Subcutaneous adipose tissue (tissue), 4 donors: Measurements from ENCODE around the gene GPR15. TPM values are rescaled to one million over a fixed set of nuclear protein-coding genes. Genes with fewer than 3 reads are reported as not detected.

Experiments
- CTCF ChIP-seq: fragments of 450-650 bp; IDR thresholded peaks from one replicate; pipeline ENCODE4 v1.5.1; 2016; ENCODE audit warnings: low read depth, mild to moderate bottlenecking, control low read depth, antibody characterized with exemption, moderate library complexity
- total RNA-seq, 4 donors: library from RNA; depleted of rRNA; stranded (reverse); fragments of >200 nt; gene quantifications; one replicate each; pipeline ENCODE4 v1.1.0, GENCODE V29; 2016

Gene GPR15
- total RNA-seq, 4 donors from 2014 or later = 1.3 TPM; not detected in 3

DNA sequence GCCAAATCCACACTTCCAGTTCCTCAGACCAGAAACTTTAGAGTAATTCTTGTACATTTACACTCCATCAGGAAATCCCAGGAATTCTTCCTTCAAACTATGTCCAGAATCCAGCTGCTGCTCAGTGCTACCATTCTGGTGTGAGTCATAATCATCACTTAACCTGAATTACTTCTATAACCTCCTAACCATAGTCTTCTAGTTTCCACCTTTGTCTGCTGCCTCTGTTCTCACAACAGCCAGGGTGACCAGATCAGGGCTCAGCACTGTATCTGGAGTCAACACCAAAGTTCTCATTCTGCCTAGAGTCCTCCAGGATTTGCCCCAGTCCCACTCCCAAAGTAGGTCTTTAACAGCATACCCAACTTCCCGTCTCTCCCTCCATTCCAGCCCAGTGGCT, 12.4 kb upstream of the GPR15 start:
- TF ChIP-seq CTCF = no peak

DNA sequence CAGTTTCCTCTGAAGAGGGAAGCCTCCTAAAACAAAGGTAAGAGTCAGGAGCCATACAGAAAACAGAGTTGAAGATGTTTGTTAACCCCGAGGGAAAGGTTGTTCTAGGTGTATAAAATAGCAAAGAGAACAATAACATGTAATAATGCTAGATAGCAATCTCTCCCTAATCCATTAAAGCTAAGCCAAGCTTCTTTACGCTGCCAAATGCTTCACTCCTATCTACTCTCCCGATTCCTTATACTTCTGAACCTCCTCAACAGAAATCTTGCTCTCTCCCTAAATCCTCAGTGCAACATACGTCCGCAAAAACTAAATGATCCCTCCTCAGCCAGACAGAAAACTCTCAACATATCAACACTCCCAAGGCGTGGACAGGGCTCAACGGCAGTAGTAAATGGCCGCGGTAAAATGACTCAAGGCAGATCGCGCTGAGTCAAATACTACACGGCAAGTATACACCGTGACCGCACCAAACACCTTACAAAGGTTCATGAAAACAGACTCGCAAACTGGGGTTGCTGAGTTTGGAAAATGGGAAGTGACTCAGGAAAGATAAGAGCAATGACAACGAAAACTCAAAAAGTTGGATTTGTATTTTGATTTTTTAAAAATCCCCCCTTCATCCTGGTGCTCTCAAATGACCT, 9.8 kb upstream of the GPR15 start:
- TF ChIP-seq CTCF = no peak

DNA sequence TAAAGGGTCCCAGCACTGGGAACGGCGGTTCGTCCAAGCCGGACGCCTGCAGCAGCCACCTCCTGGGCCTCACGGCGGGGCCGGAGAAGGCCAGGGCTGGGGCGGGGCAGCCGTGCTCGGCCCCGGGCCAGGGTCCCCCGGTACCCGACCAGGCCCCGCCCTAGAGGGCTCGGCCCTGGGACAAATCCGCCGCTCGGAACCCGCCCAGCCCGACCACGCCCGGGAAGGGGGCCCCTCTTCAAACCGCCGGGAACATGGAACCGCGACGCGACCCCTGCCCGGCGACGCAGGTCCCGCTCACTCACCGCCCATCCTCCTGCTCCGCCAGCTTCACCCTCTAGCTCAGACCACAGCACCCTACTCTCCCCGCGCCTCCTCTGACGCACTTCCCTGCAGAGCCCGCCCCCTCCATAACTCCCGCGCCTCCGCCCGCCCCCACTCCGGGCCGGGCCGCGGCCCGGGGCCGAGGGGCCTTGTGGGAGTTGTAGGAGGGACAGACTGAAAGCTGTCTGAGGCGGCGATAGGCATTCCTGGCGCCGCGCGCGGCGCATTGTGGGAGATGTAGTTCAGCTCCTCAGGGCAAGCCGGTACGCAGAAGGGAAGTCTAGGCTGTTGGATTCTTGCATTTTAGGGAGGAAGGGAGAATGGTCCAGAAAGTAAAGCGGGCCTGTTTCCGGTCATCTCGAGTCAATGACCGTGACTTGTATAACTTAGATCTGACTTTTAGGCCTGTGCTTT, 9.1 kb upstream of the GPR15 start, which contains the start of gene CLDND1:
Gene CLDND1, minus strand, starts transcription at position 359 of the 738 bp plus-strand sequence. CDS start 1,478 bp downstream, outside the sequence.
- TF ChIP-seq CTCF = no peak

DNA sequence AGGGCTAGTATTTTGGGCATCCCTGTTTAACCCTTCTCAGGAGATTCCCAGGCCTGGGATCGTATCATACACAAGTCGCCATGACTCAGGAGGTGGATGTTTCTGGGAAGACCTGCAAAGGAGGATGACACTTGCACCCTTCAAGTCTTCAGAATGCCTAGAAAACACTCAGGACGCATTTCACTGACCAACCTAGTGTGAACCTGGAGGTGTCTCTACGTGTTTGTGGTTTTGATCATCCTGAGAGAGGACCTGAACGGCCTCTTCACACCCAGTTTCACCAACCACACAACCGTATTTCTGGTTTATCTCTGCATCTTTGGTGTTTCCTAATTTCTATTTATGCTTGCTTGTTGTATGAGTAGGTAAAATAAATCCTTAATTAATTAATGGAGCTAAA, 6.3 kb upstream of the GPR15 start:
- no peak for TF ChIP-seq CTCF

DNA sequence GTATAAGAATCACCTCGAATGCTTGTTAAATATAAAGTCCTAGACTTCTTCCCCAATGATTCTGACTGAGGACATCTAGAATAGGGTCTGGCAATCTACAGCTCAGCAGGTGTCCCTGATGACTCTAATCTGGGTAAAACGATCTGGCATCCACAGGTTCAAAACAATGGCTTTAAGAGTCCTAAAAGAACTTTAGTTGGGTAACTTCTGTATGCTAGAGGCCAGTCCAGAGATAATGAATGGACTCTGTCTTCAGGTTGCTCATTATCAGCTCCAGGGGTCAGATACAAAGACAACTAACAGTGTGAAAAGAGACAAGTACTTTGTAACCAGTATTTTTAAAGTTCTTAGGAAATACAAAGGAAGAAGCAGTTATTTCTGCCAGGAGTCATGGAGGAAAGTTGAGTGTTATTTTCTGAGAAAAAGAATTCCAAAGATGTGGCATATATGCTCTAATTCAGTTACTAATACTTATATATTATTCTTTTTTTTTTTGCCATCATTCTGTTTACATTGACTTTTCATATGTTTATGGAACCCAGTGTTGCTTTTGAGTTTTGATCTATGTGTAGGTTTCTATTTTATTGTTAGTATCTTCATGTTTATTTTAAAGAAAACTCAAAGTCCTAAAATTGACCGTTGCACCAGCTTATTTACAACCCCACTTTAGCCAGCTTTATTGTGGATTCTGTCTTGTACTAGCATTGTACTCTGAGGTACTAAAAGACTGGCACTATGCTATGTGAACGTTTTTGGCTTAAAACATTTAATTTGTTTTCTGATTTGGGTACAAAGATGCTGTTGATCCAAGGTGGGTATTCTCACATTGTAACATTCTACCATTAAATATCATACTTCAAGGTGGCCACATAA, 3.1 kb upstream of the GPR15 start:
- no peak for TF ChIP-seq CTCF

DNA sequence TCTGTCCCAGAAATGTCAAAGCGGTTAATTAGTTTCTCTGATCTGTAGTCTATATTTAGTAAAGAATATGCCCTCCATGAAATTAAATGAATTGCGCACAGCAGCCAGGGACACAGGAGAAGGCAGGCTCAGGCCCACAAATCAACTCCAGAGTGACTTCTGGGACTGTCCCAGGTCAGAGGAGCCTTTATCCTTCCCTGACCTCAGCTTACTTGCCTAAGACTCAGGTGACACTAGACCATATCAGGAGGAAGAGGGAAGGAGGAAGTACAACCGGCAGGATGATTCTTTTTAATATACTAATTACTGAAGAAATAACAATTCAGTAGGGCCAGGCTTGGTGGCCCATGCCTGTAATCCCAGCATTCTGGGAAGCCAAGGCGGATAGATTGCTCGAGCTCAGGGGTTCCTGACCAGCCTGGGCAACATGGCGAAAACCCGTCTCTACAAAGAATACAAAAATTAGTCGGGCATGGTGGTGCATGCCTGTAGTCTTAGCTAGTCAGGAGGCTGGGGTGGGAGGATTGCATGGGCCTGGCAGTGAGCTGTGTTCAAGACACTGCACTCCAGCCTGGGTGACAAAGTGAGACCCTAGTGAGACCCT, 1.8 kb upstream of the GPR15 start:
- no peak for TF ChIP-seq CTCF
